Sigmoid colon (tissue), 4 donors: ENCODE measurements around the gene CRAT.

Experiments
- EP300 ChIP-seq, 4 donors: sonication (generic); formaldehyde crosslinking; IDR thresholded peaks; one replicate each; pipeline ENCODE4 v1.6.1; 2017; ENCODE audit warnings: antibody characterized with exemption in 4 of 4
- POLR2A ChIP-seq, 2 donors: fragments of 450-650 bp; IDR thresholded peaks; one replicate each; pipeline ENCODE4 v1.6.1; 2016; ENCODE audit warnings: antibody characterized with exemption in 2 of 2, mild to moderate bottlenecking in 2 of 2, moderate library complexity in 2 of 2
- POLR2AphosphoS5 ChIP-seq, 4 donors: sonication (generic); formaldehyde crosslinking; IDR thresholded peaks; one replicate each; pipeline ENCODE4 v1.6.1; 2017; ENCODE audit warnings: antibody characterized with exemption in 4 of 4

DNA sequence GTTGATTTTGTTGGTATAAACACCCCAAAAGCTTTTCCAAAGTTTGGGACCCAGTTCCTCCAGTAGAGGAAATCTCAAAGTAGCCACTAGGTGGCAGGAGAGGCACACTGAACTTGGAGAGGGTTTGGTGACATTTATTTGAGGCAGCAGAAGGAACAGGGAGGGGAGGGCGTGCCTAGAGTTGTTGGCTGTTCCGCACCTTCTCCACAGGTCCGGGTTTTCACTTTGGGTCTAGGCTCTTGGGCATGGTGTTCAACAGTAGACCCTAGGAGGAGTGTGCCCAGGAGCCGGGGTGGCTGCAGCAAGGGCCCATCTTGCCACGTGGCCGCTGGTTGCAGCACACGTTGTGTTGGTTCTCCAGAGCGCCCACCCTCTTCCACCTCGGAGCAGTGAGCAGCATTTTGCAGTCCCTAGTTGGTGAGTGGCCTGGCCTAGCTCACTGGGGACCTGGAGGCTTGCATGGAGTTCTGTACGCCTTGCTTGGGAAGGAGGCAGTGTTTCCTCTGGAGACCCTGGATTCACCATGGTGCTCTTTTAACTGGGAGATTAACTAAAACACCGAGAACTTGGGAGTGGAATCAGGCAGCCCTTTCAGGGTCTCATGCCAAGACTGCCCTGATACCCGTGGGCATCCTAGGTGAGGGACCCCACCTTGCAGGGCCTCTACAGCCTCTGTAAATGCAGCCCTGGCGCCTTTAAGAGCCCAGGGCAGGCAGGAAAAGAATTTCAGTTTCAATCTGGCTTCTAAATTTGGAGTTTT is 28.8 kb upstream of the CRAT start:
- TF ChIP-seq POLR2AphosphoS5 (IDR thresholded peaks at IDR 0.05) (peak in 2 of 4 donors; percentile 15 to 28), POLR2A (IDR thresholded peaks at IDR 0.05) (no peak), EP300 (IDR thresholded peaks at IDR 0.05) (no peak)
